WTC11 (cell line): Measurements from ENCODE around the gene ARHGAP22. TPM values are rescaled to one million over a fixed set of nuclear protein-coding genes. Genes with fewer than 3 reads are reported as not detected.

Source experiments
- ATAC-seq: fragments of 200-7000 bp; cut with Tn5 transposase; 2 replicates; pipeline ENCODE4 v1.10.0; 2021; ENCODE audit warnings: mild to moderate bottlenecking, moderate library complexity
- CTCF ChIA-PET: fragments of 300-600 bp; sonication (Branson Sonifier 250); formaldehyde crosslinking; loops from one replicate; lab custom pipeline; 2021; ENCODE audit warnings: antibody characterized with exemption; lab: Charles Lee
- POLR2A ChIA-PET: fragments of 350-600 bp; sonication (Branson Sonifier 250); formaldehyde crosslinking; loops from one replicate; lab custom pipeline; 2021; ENCODE audit warnings: antibody characterized with exemption; lab: Charles Lee
- DNase-seq: peaks from one replicate; pipeline ENCODE4 v3.0.0; 2021; ENCODE audit warnings: low spot score
- H3K27ac Mint-ChIP-seq: 2 replicates; pipeline ENCODE4 v1.8.0; 2021; ENCODE audit warnings: mixed read lengths
- H3K27me3 Mint-ChIP-seq: 2 replicates; pipeline ENCODE4 v1.8.0; 2021; ENCODE audit warnings: low read depth, mild to moderate bottlenecking, moderate library complexity, mixed read lengths
- H3K36me3 Mint-ChIP-seq: 2 replicates; pipeline ENCODE4 v1.8.0; 2021; ENCODE audit warnings: mixed read lengths
- H3K4me1 Mint-ChIP-seq: 2 replicates; pipeline ENCODE4 v1.8.0; 2022; ENCODE audit warnings: mixed read lengths
- H3K4me3 Mint-ChIP-seq: 2 replicates; pipeline ENCODE4 v1.8.0; 2021; ENCODE audit warnings: mild to moderate bottlenecking, moderate library complexity, mixed read lengths
- H3K9me3 Mint-ChIP-seq: 2 replicates; pipeline ENCODE4 v1.8.0; 2021; ENCODE audit warnings: mixed read lengths
- E2F4 ChIP-seq: sonication (generic); formaldehyde crosslinking; IDR thresholded peaks from 2 replicates; pipeline ENCODE4 v1.8.1; 2022; ENCODE audit warnings: low read depth, mild to moderate bottlenecking, moderate library complexity, missing genetic modification reagents, borderline replicate concordance
- FOXP4 ChIP-seq: sonication (generic); formaldehyde crosslinking; IDR thresholded peaks from 2 replicates; pipeline ENCODE4 v1.8.0; 2022; ENCODE audit warnings: mild to moderate bottlenecking, missing genetic modification reagents
- GRHL2 ChIP-seq: fragments of 250-450 bp; sonication (Bioruptor Pico); IDR thresholded peaks from 2 replicates; pipeline ENCODE4 v1.8.0; 2022; ENCODE audit warnings: mild to moderate bottlenecking, moderate library complexity; ENCODE audit not compliant: insufficient replicate concordance, severe bottlenecking
- IRF2 ChIP-seq: sonication (generic); formaldehyde crosslinking; IDR thresholded peaks from 2 replicates; pipeline ENCODE4 v1.8.0; 2022; ENCODE audit warnings: low read depth, missing genetic modification reagents, borderline replicate concordance
- KAT7 ChIP-seq: sonication (generic); formaldehyde crosslinking; IDR thresholded peaks from 2 replicates; pipeline ENCODE4 v1.8.1; 2023; ENCODE audit warnings: missing genetic modification reagents, mild to moderate bottlenecking, borderline replicate concordance
- MXD4 ChIP-seq: fragments of 250-450 bp; sonication (Bioruptor Pico); IDR thresholded peaks from 2 replicates; pipeline ENCODE4 v1.8.0; 2021; ENCODE audit warnings: mild to moderate bottlenecking, moderate library complexity, borderline replicate concordance
- SP1 ChIP-seq: sonication (generic); formaldehyde crosslinking; conservative IDR thresholded peaks from 2 replicates; pipeline ENCODE4 v1.8.1; 2022; ENCODE audit warnings: missing genetic modification reagents
- TP53 ChIP-seq: sonication (generic); formaldehyde crosslinking; IDR thresholded peaks from 2 replicates; pipeline ENCODE4 v1.8.1; 2023; ENCODE audit warnings: mild to moderate bottlenecking, missing genetic modification reagents
- ZBTB21 ChIP-seq: sonication (generic); formaldehyde crosslinking; IDR thresholded peaks from 2 replicates; pipeline ENCODE4 v1.8.1; 2023; ENCODE audit warnings: mild to moderate bottlenecking, missing genetic modification reagents, borderline replicate concordance
- ZNF232 ChIP-seq: sonication (generic); formaldehyde crosslinking; IDR thresholded peaks from 2 replicates; pipeline ENCODE4 v1.8.0; 2022; ENCODE audit warnings: mild to moderate bottlenecking, missing genetic modification reagents
- total RNA-seq: library from RNA; stranded (reverse); gene quantifications from 3 replicates; pipeline ENCODE4 v1.2.3, GENCODE V29; 2021
- TF ChIP-seq, protein P1 (sequence below): sonication (generic); formaldehyde crosslinking; IDR thresholded peaks from 2 replicates; pipeline ENCODE4 v1.8.1; 2022; ENCODE audit warnings: mild to moderate bottlenecking, moderate library complexity, missing genetic modification reagents
- TF ChIP-seq, protein P2 (sequence below): sonication (generic); formaldehyde crosslinking; IDR thresholded peaks from 2 replicates; pipeline ENCODE4 v1.8.1; 2023; ENCODE audit warnings: mild to moderate bottlenecking, missing genetic modification reagents, borderline replicate concordance
- TF ChIP-seq, protein P3 (sequence below): fragments of 250-450 bp; sonication (Bioruptor Pico); IDR thresholded peaks from 2 replicates; pipeline ENCODE4 v1.9.0; 2021; ENCODE audit warnings: mild to moderate bottlenecking, borderline replicate concordance
- TF ChIP-seq, protein P4 (sequence below): sonication (generic); formaldehyde crosslinking; IDR thresholded peaks from 2 replicates; pipeline ENCODE4 v1.8.1; 2023; ENCODE audit warnings: mild to moderate bottlenecking, missing genetic modification reagents, moderate library complexity
- TF ChIP-seq, protein P5 (sequence below): sonication (generic); formaldehyde crosslinking; IDR thresholded peaks from 2 replicates; pipeline ENCODE4 v1.8.1; 2022; ENCODE audit warnings: mild to moderate bottlenecking, missing genetic modification reagents, moderate library complexity, borderline replicate concordance

ARHGAP22 gene
- total RNA-seq, 1 experiment from 2014 or later = 8.6 TPM

- ATAC-seq (no peak), DNase-seq (no peak)
- POLR2A ChIA-PET = no interaction called here
- Mint-ChIP-seq H3K36me3 (peaks cover 26% of the 10 kb centered on the region), H3K4me3 (no peak overlapping the region), H3K4me1 (peaks cover 21% of the 10 kb centered on the region), H3K9me3 (peaks cover 29% of the 10 kb centered on the region), H3K27me3 (no peaks in the 10 kb centered on the region), H3K27ac (no peak overlapping the region)
- CTCF ChIA-PET = no interaction called here
- TF ChIP-seq GRHL2 (CRISPR knock-in tag) = no peak
- TF ChIP-seq TP53 (CRISPR knock-in tag) = no peak
- TF ChIP-seq IRF2 (CRISPR knock-in tag) = no peak
- TF ChIP-seq, protein P1, sequence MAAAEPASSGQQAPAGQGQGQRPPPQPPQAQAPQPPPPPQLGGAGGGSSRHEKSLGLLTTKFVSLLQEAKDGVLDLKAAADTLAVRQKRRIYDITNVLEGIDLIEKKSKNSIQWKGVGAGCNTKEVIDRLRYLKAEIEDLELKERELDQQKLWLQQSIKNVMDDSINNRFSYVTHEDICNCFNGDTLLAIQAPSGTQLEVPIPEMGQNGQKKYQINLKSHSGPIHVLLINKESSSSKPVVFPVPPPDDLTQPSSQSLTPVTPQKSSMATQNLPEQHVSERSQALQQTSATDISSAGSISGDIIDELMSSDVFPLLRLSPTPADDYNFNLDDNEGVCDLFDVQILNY (CRISPR knock-in tag) = no peak
- no peak for TF ChIP-seq SP1
- TF ChIP-seq, protein P2, sequence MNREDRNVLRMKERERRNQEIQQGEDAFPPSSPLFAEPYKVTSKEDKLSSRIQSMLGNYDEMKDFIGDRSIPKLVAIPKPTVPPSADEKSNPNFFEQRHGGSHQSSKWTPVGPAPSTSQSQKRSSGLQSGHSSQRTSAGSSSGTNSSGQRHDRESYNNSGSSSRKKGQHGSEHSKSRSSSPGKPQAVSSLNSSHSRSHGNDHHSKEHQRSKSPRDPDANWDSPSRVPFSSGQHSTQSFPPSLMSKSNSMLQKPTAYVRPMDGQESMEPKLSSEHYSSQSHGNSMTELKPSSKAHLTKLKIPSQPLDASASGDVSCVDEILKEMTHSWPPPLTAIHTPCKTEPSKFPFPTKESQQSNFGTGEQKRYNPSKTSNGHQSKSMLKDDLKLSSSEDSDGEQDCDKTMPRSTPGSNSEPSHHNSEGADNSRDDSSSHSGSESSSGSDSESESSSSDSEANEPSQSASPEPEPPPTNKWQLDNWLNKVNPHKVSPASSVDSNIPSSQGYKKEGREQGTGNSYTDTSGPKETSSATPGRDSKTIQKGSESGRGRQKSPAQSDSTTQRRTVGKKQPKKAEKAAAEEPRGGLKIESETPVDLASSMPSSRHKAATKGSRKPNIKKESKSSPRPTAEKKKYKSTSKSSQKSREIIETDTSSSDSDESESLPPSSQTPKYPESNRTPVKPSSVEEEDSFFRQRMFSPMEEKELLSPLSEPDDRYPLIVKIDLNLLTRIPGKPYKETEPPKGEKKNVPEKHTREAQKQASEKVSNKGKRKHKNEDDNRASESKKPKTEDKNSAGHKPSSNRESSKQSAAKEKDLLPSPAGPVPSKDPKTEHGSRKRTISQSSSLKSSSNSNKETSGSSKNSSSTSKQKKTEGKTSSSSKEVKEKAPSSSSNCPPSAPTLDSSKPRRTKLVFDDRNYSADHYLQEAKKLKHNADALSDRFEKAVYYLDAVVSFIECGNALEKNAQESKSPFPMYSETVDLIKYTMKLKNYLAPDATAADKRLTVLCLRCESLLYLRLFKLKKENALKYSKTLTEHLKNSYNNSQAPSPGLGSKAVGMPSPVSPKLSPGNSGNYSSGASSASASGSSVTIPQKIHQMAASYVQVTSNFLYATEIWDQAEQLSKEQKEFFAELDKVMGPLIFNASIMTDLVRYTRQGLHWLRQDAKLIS (CRISPR knock-in tag) = no peak
- TF ChIP-seq ZBTB21 (CRISPR knock-in tag) = no peak
- TF ChIP-seq, protein P3, sequence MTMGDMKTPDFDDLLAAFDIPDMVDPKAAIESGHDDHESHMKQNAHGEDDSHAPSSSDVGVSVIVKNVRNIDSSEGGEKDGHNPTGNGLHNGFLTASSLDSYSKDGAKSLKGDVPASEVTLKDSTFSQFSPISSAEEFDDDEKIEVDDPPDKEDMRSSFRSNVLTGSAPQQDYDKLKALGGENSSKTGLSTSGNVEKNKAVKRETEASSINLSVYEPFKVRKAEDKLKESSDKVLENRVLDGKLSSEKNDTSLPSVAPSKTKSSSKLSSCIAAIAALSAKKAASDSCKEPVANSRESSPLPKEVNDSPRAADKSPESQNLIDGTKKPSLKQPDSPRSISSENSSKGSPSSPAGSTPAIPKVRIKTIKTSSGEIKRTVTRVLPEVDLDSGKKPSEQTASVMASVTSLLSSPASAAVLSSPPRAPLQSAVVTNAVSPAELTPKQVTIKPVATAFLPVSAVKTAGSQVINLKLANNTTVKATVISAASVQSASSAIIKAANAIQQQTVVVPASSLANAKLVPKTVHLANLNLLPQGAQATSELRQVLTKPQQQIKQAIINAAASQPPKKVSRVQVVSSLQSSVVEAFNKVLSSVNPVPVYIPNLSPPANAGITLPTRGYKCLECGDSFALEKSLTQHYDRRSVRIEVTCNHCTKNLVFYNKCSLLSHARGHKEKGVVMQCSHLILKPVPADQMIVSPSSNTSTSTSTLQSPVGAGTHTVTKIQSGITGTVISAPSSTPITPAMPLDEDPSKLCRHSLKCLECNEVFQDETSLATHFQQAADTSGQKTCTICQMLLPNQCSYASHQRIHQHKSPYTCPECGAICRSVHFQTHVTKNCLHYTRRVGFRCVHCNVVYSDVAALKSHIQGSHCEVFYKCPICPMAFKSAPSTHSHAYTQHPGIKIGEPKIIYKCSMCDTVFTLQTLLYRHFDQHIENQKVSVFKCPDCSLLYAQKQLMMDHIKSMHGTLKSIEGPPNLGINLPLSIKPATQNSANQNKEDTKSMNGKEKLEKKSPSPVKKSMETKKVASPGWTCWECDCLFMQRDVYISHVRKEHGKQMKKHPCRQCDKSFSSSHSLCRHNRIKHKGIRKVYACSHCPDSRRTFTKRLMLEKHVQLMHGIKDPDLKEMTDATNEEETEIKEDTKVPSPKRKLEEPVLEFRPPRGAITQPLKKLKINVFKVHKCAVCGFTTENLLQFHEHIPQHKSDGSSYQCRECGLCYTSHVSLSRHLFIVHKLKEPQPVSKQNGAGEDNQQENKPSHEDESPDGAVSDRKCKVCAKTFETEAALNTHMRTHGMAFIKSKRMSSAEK (CRISPR knock-in tag) = no peak
- no peak for TF ChIP-seq FOXP4 (CRISPR knock-in tag)
- TF ChIP-seq ZNF232 (CRISPR knock-in tag) = no peak
- TF ChIP-seq, protein P4, sequence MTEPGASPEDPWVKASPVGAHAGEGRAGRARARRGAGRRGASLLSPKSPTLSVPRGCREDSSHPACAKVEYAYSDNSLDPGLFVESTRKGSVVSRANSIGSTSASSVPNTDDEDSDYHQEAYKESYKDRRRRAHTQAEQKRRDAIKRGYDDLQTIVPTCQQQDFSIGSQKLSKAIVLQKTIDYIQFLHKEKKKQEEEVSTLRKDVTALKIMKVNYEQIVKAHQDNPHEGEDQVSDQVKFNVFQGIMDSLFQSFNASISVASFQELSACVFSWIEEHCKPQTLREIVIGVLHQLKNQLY (CRISPR knock-in tag) = no peak
- TF ChIP-seq KAT7 (CRISPR knock-in tag) = no peak
- no peak for TF ChIP-seq MXD4 (CRISPR knock-in tag)
- no peak for TF ChIP-seq E2F4
- TF ChIP-seq, protein P5, sequence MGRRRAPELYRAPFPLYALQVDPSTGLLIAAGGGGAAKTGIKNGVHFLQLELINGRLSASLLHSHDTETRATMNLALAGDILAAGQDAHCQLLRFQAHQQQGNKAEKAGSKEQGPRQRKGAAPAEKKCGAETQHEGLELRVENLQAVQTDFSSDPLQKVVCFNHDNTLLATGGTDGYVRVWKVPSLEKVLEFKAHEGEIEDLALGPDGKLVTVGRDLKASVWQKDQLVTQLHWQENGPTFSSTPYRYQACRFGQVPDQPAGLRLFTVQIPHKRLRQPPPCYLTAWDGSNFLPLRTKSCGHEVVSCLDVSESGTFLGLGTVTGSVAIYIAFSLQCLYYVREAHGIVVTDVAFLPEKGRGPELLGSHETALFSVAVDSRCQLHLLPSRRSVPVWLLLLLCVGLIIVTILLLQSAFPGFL (CRISPR knock-in tag) = no peak
Observed at GRCh38 chr10:48514916-48515315, 90.0 kb downstream of the ARHGAP22 start.
